Loucy (cell line): ENCODE measurements around the gene NAV2.

Experiments used
- H2AFZ ChIP-seq: fragments of 200-600 bp; sonication (generic); 2 replicates; pipeline ENCODE4 v1.6.0; 2016; ENCODE audit warnings: antibody characterized with exemption, mild to moderate bottlenecking, low read length, moderate library complexity
- H3F3A ChIP-seq: fragments of 200-600 bp; 2 replicates; pipeline ENCODE4 v1.6.0; 2016; ENCODE audit warnings: antibody characterized with exemption, low read depth, mild to moderate bottlenecking
- H3K27me3 ChIP-seq: fragments of 200-600 bp; sonication (generic); 2 replicates; pipeline ENCODE4 v1.6.1; 2014; ENCODE audit warnings: low read length, mild to moderate bottlenecking; ENCODE audit not compliant: insufficient read depth, poor library complexity, severe bottlenecking
- H3K36me3 ChIP-seq: fragments of 200-600 bp; sonication (generic); 2 replicates; pipeline ENCODE4 v1.6.1; 2016; ENCODE audit warnings: low read length; ENCODE audit not compliant: insufficient read depth
- H3K4me1 ChIP-seq: fragments of 200-600 bp; sonication (generic); 2 replicates; pipeline ENCODE4 v1.5.1; 2014; ENCODE audit warnings: low read length, mild to moderate bottlenecking; ENCODE audit not compliant: insufficient read depth, poor library complexity, severe bottlenecking
- H3K4me2 ChIP-seq: fragments of 200-600 bp; sonication (generic); 2 replicates; pipeline ENCODE4 v1.6.0; 2014; ENCODE audit warnings: antibody characterized with exemption, low read length, low read depth, mild to moderate bottlenecking; ENCODE audit not compliant: poor library complexity, severe bottlenecking
- H3K4me3 ChIP-seq: fragments of 200-600 bp; sonication (generic); 2 replicates; pipeline ENCODE4 v1.5.1; 2014; ENCODE audit warnings: low read length, mild to moderate bottlenecking, mixed read lengths; ENCODE audit not compliant: poor library complexity, severe bottlenecking
- H3K79me2 ChIP-seq: fragments of 200-600 bp; sonication (generic); 2 replicates; pipeline ENCODE4 v1.6.1; 2014; ENCODE audit warnings: low read length; ENCODE audit not compliant: insufficient read depth
- H3K9ac ChIP-seq: fragments of 200-600 bp; sonication (generic); 2 replicates; pipeline ENCODE4 v1.6.0; 2014; ENCODE audit warnings: mild to moderate bottlenecking, low read depth, low read length, moderate library complexity; ENCODE audit not compliant: poor library complexity, severe bottlenecking
- H3K9me2 ChIP-seq: fragments of 200-600 bp; sonication (generic); replicated peaks from 2 replicates; pipeline ENCODE4 v1.6.1; 2016; ENCODE audit warnings: low read depth, low read length, mixed read lengths
- H3K9me3 ChIP-seq: fragments of 200-600 bp; sonication (generic); 2 replicates; pipeline ENCODE4 v1.6.1; 2014; ENCODE audit warnings: mild to moderate bottlenecking, antibody characterized with exemption, low read length, low read depth; ENCODE audit not compliant: insufficient read depth
- H4K20me1 ChIP-seq: fragments of 200-600 bp; sonication (generic); 2 replicates; pipeline ENCODE4 v1.6.0; 2014; ENCODE audit warnings: antibody characterized with exemption, low read length, mild to moderate bottlenecking; ENCODE audit not compliant: insufficient read depth, poor library complexity, severe bottlenecking
- EZH2phosphoT487 ChIP-seq: fragments of 200-600 bp; IDR thresholded peaks from 2 replicates; pipeline ENCODE4 v1.6.1; 2018; ENCODE audit warnings: antibody characterized with exemption, mild to moderate bottlenecking, moderate library complexity, borderline replicate concordance
- TF ChIP-seq, protein P1 (sequence below): fragments of 200-600 bp; sonication (generic); conservative IDR thresholded peaks from 2 replicates; pipeline ENCODE4 v1.5.1; 2014; ENCODE audit warnings: mild to moderate bottlenecking, antibody characterized with exemption, low read length

Gene NAV2

DNA sequence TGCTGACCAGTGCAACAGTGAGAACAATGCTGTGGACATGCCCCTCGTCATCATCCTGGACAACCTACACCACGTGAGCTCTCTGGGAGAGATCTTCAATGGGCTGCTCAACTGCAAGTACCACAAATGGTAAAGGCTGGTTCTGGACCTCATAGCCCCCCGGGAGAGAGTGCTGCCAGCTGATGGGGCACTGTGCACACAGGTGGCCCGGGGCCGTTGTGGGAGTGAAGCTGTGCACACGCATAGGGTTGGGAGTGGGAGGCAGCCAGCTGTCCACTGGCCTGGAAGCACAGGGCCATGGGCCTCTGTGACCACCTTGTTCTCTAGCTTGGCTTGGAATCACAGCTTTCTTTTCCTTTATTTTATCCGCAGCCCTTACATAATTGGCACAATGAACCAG is 390.6 kb downstream of the NAV2 start:
- Histone ChIP-seq H3K36me3 (no peaks in the 10 kb centered on the region), H3F3A (no peaks in the 10 kb centered on the region), H3K9ac (no peak overlapping the region)

DNA sequence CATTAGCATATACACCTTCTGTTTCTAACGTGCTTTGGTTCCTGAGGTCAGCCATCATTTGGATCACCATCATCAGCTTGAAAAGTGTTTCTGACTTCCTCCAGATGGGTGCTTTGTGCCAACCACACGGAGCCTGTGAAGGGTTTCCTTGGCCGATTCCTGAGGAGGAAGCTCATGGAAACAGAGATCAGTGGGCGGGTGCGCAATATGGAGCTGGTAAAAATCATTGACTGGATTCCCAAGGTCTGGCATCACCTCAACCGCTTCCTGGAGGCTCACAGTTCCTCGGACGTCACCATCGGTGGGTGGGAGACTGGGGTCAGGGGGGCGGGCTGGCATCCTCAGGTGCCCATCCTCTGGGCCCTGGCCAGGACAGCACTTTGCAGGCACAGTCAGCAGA is 392.8 kb downstream of the NAV2 start:
- H3K4me1 ChIP-seq = no peaks in the 10 kb centered on the region
- H3K4me3 ChIP-seq = no peak overlapping the region
- H3K79me2 ChIP-seq = no peaks in the 10 kb centered on the region
- H3K27me3 ChIP-seq = no peaks in the 10 kb centered on the region
- H2AFZ ChIP-seq = no peak overlapping the region
- TF ChIP-seq, protein P1, sequence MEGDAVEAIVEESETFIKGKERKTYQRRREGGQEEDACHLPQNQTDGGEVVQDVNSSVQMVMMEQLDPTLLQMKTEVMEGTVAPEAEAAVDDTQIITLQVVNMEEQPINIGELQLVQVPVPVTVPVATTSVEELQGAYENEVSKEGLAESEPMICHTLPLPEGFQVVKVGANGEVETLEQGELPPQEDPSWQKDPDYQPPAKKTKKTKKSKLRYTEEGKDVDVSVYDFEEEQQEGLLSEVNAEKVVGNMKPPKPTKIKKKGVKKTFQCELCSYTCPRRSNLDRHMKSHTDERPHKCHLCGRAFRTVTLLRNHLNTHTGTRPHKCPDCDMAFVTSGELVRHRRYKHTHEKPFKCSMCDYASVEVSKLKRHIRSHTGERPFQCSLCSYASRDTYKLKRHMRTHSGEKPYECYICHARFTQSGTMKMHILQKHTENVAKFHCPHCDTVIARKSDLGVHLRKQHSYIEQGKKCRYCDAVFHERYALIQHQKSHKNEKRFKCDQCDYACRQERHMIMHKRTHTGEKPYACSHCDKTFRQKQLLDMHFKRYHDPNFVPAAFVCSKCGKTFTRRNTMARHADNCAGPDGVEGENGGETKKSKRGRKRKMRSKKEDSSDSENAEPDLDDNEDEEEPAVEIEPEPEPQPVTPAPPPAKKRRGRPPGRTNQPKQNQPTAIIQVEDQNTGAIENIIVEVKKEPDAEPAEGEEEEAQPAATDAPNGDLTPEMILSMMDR = no peak
- TF ChIP-seq EZH2phosphoT487 = no peak
- no peaks in the 10 kb centered on the region for H3K36me3 ChIP-seq
- H3K9me3 ChIP-seq = no peaks in the 10 kb centered on the region
- H3K4me2 ChIP-seq = no peak overlapping the region
- H3K9me2 ChIP-seq = no peaks in the 10 kb centered on the region
- H3F3A ChIP-seq = no peaks in the 10 kb centered on the region
- H3K9ac ChIP-seq = no peak overlapping the region
- H4K20me1 ChIP-seq = no peaks in the 10 kb centered on the region

More for the DNA sequence above, 390.6 kb downstream of the NAV2 start:
- H3K9me3 ChIP-seq = no peaks in the 10 kb centered on the region
- H3K4me2 ChIP-seq = no peak overlapping the region
- H4K20me1 ChIP-seq = no peaks in the 10 kb centered on the region
- no peak overlapping the region for H2AFZ ChIP-seq
- no peak overlapping the region for H3K4me3 ChIP-seq
- H3K79me2 ChIP-seq = no peaks in the 10 kb centered on the region
- H3K4me1 ChIP-seq = peaks cover 3% of the 10 kb centered on the region
- no peak for TF ChIP-seq EZH2phosphoT487
- TF ChIP-seq, protein P1 = no peak
- H3K9me2 ChIP-seq = no peaks in the 10 kb centered on the region
- H3K27me3 ChIP-seq = no peaks in the 10 kb centered on the region

DNA sequence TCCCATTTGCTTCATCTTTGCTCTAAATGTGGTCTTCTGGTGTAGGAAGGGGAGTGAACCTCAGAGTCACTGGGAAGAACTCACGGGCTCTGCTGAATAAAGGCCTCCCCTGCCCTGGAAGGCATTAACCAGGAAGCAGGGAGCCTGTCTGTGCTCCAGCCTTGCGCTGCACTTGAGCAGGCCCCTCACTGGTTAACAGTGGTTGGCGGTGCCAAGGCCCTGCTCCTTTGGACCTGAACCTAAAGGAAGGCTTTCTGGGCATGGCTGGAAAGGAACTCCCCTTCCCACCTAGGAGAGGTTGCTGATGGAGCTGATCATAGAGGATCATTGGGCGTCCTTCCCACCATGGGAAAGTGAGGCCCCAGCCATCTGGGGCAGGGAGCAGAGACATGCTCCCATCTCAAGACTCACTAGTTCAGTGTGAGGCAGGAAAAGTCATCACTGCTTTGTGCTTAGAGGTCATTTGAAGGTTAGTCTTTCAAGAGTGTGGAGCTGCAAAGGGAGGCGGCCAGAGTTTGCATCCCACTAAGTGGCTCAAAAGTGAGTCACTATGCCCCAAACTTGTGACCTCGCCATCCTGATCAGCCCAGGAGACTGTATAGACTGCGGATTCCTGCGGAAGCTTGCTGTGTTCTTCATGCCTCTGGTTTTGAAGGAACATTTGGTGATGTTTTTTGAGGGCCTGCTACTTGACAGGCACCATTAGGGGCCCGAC is 397.3 kb downstream of the NAV2 start:
- H3K79me2 ChIP-seq = no peaks in the 10 kb centered on the region
- TF ChIP-seq, protein P1 = no peak
- no peak for TF ChIP-seq EZH2phosphoT487
- no peaks in the 10 kb centered on the region for H3K4me1 ChIP-seq
- no peaks in the 10 kb centered on the region for H4K20me1 ChIP-seq
- H2AFZ ChIP-seq = no peak overlapping the region
- no peak overlapping the region for H3K4me2 ChIP-seq
- H3K4me3 ChIP-seq = no peak overlapping the region
- H3K36me3 ChIP-seq = no peaks in the 10 kb centered on the region
- no peaks in the 10 kb centered on the region for H3K9me2 ChIP-seq
- H3F3A ChIP-seq = no peaks in the 10 kb centered on the region
- H3K9me3 ChIP-seq = no peaks in the 10 kb centered on the region
- no peaks in the 10 kb centered on the region for H3K27me3 ChIP-seq
- H3K9ac ChIP-seq = no peak overlapping the region
